Lower leg skin (tissue), 4 donors: ENCODE measurements around the gene B4GALNT4. TPM values are rescaled to one million over a fixed set of nuclear protein-coding genes. Genes with fewer than 3 reads are reported as not detected.

Experiments
- DNase-seq, 2 donors: peaks; one replicate each; pipeline ENCODE4 v3.0.0-alpha.2; 2019; ENCODE audit warnings: low spot score in 2 of 2
- H3K4me3 ChIP-seq: fragments of 200-600 bp; sonication (generic); 2 replicates; pipeline ENCODE4 v1.5.1; 2017; ENCODE audit warnings: mild to moderate bottlenecking, low read depth; ENCODE audit not compliant: poor library complexity, severe bottlenecking
- POLR2A ChIP-seq, 2 donors: fragments of 450-650 bp; IDR thresholded peaks; one replicate each; pipeline ENCODE4 v1.6.1; 2016 to 2017; ENCODE audit warnings: antibody characterized with exemption in 2 of 2, mild to moderate bottlenecking in 1 of 2, moderate library complexity in 1 of 2
- WGBS, 2 donors: methylation state at CpG; one replicate each; pipeline ENCODE4 v1.1.5; 2018; 5-methylcytosine and 5-hydroxymethylcytosine counted together
- intact Hi-C: fragments of 100-400 bp; cut with DNase I; formaldehyde crosslinking; loops from one replicate; pipeline ENCODE4 v1.15.0; 2023; ENCODE audit warnings: low total_unique reads
- total RNA-seq, 4 donors: library from RNA; depleted of rRNA; stranded (reverse); fragments of >200 nt; gene quantifications; one replicate each; pipeline ENCODE4 v1.1.0, GENCODE V29; 2016
- TF ChIP-seq, protein P1 (sequence below), 3 donors: fragments of 450-650 bp; IDR thresholded peaks; one replicate each; pipeline ENCODE4 v1.5.1; 2016; ENCODE audit warnings: antibody characterized with exemption in 3 of 3, mild to moderate bottlenecking in 3 of 3, moderate library complexity in 2 of 3

B4GALNT4 gene
- total RNA-seq, 4 donors from 2014 or later = 1.8 to 20.0 (median 5.0) TPM

DNA sequence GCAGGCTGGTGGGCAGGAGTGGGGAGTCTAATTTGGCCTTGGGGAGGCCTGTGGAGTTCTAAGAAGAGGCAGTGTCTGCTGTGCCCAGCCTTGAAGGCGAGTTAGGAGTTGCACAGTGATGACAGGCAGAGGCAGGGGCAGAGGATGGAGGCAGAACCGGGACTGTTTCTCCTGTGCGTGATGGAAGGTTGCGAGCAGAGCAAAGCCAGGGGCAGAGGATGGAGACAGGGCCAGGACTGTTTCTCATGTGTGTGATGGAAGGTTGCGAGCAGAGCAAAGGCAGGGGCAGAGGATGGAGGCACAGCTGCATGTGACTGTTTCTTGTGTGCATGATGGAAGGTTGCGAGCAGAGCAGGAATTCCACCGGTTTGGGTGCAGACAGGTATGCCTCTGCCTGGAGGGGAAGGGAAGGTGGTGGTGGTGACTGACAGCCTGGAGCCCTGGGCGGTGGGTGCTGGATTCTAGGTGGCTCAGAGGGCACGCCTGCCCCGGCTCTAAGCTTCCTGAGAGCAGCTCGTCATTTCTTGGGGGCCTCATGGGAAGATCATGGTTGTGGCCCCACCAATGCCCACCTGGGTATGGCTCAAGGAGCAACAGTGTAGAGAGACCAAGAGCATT, 8.7 kb downstream of the B4GALNT4 start:
- TF ChIP-seq, protein P1, sequence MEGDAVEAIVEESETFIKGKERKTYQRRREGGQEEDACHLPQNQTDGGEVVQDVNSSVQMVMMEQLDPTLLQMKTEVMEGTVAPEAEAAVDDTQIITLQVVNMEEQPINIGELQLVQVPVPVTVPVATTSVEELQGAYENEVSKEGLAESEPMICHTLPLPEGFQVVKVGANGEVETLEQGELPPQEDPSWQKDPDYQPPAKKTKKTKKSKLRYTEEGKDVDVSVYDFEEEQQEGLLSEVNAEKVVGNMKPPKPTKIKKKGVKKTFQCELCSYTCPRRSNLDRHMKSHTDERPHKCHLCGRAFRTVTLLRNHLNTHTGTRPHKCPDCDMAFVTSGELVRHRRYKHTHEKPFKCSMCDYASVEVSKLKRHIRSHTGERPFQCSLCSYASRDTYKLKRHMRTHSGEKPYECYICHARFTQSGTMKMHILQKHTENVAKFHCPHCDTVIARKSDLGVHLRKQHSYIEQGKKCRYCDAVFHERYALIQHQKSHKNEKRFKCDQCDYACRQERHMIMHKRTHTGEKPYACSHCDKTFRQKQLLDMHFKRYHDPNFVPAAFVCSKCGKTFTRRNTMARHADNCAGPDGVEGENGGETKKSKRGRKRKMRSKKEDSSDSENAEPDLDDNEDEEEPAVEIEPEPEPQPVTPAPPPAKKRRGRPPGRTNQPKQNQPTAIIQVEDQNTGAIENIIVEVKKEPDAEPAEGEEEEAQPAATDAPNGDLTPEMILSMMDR (IDR thresholded peaks at IDR 0.05) = no peak
- no peak for TF ChIP-seq POLR2A (IDR thresholded peaks at IDR 0.05)
- intact Hi-C loops = no loop called here
- WGBS, 2 donors = 71 to 75% methylated on average over 11 of the region's 11 CpGs
- no peak overlapping the region for H3K4me3 ChIP-seq
- no peak for DNase-seq

DNA sequence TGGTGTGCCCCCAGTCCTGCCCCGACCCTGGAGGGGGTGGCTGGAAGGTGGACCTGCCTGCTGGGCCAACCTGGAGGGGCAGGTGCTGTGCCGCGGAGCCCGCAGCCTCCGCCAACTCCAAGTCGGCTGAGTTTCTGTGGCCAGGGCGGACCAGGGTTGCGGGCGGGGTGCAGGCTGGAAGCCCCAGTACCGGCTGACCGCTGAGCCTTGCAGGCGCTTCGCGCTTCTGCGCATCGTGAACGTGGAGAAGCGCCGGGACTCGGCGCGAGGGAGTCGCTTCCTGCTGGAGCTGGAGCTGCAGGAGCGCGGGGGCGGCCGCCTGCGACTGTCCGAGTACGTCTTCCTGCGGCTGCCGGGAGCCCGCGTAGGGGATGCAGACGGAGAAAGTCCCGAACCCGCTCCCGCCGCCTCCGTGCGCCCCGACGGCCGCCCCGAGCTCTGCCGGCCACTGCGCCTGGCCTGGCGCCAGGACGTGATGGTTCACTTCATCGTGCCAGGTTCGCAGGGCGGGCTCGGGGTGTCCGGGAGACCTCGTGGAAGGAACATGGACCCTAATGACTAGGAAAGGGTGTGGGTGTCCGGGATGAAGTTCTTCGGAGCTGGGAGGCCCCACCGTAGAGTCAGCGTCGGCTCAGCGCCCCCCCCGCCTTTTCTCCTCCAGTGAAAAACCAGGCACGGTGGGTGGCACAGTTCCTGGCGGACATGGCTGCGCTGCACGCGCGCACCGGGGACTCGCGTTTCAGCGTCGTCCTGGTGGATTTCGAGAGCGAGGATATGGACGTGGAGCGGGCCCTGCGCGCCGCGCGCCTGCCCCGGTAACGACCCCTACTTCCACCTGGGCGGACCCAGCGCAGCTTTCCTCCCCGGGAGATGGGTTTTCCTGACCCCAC, 10.2 kb downstream of the B4GALNT4 start:
- TF ChIP-seq, protein P1 (IDR thresholded peaks at IDR 0.05) = no peak
- TF ChIP-seq POLR2A (IDR thresholded peaks at IDR 0.05) = no peak
- DNase-seq = no peak
- no peak overlapping the region for H3K4me3 ChIP-seq
- WGBS, 2 donors = 85 to 88% methylated on average over 81 to 87 of the region's 87 CpGs
- intact Hi-C loops = no loop called here

DNA sequence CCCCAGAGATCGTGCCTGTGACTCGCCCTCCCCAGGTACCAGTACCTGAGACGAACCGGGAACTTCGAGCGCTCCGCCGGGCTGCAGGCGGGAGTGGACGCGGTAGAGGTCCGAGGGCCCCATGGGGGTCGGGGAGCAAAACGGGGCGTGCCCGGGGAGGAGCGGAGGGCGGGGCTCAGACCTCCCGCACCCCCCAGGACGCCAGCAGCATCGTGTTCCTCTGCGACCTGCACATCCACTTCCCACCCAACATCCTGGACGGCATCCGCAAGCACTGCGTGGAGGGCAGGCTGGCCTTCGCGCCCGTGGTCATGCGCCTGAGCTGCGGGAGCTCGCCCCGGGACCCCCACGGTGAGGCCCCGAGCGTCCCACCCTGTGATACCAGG, 10.8 kb downstream of the B4GALNT4 start:
- no peak for TF ChIP-seq POLR2A (IDR thresholded peaks at IDR 0.05)
- TF ChIP-seq, protein P1 (IDR thresholded peaks at IDR 0.05) = no peak
- no peak for DNase-seq
- H3K4me3 ChIP-seq = no peak overlapping the region
- WGBS, 2 donors = 95% methylated on average over 24 to 35 of the region's 35 CpGs
- intact Hi-C loops = no loop called here

DNA sequence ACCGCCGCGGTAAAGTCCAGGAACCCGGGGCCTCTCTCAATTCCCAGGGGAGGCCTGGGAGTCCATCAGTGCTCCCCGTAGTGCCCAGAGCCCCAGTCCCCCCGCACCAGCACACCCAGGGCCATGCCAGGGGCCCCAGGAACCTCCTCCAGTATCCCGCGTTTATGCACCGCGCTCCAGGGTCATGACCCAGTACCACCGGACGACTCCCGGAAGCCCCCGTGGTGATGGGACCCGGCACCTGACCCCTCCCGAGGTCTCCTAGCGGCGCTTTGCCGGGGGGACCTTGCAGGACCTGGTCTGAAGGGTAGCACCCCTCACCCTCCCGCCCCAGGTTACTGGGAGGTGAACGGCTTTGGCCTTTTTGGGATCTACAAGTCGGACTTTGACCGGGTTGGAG, 11.2 kb downstream of the B4GALNT4 start:
- no peak overlapping the region for H3K4me3 ChIP-seq
- intact Hi-C loops = no loop called here
- DNase-seq = no peak
- 89 to 97% methylated on average over 21 to 22 of the region's 23 CpGs for WGBS, 2 donors
- TF ChIP-seq, protein P1 (IDR thresholded peaks at IDR 0.05) = no peak
- TF ChIP-seq POLR2A (IDR thresholded peaks at IDR 0.05) = no peak

DNA sequence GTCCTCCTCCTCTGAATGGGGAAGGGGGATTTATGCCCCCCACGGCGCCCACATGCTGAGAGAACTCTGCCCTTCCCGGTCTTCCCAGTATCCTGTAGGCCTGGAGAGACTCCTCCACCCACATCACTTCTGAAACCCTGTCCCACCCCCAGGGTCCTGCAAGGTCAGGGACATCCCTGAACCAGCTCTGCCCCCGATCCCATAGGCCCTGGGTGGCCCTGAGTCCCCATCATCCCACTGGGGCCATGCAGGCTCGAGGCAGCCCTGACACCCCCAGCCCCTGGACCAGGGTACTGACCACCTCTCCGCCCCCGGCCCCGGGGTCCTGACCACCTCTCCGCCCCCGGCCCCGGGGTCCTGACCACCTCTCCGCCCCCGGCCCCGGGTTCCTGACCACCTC, 11.7 kb downstream of the B4GALNT4 start:
- 87 to 91% methylated on average over 9 to 11 of the region's 14 CpGs for WGBS, 2 donors
- no peak for DNase-seq
- H3K4me3 ChIP-seq = no peak overlapping the region
- TF ChIP-seq POLR2A (IDR thresholded peaks at IDR 0.05) = no peak
- TF ChIP-seq, protein P1 (IDR thresholded peaks at IDR 0.05) = no peak
- intact Hi-C loops = no loop called here
